Ovary (tissue), 9 donors: ENCODE results near the gene SRL. TPM values are rescaled to one million over a fixed set of nuclear protein-coding genes. Genes with fewer than 3 reads are reported as not detected.
A peak's percentile ranks its signal among the peaks of the same experiment; 100 is the strongest.

Source experiments
- DNase-seq, 5 donors: peaks; one replicate each; pipeline ENCODE4 v3.0.0-alpha.2; 2019 to 2020
- H3K27ac ChIP-seq, 2 donors: fragments of 200-600 bp; one replicate each; pipeline versions ENCODE4 v1.5.1 to v1.8.0; 2019 to 2022
- H3K27me3 ChIP-seq: fragments of 200-600 bp; one replicate; pipeline ENCODE4 v1.8.0; 2022
- H3K36me3 ChIP-seq: fragments of 200-600 bp; sonication (generic); one replicate; pipeline ENCODE4 v1.5.1; 2019
- H3K4me1 ChIP-seq: one replicate; pipeline ENCODE4 v1.8.1; 2013; ENCODE audit warnings: mild to moderate bottlenecking, moderate library complexity; ENCODE audit not compliant: insufficient read depth
- H3K4me3 ChIP-seq: fragments of 200-600 bp; sonication (generic); one replicate; pipeline ENCODE4 v1.5.1; 2017
- H3K9me3 ChIP-seq, 2 donors: fragments of 200-600 bp in 1 of 2; sonication (generic) in 1 of 2; one replicate each; pipeline versions ENCODE4 v1.5.1 to v1.8.1; 2013 to 2019; ENCODE audit warnings: mild to moderate bottlenecking in 1 of 2, moderate library complexity in 1 of 2
- EP300 ChIP-seq: sonication (generic); formaldehyde crosslinking; IDR thresholded peaks from one replicate; pipeline ENCODE4 v1.6.1; 2017; ENCODE audit warnings: antibody characterized with exemption
- POLR2A ChIP-seq: fragments of 450-650 bp; IDR thresholded peaks from one replicate; pipeline ENCODE4 v1.6.1; 2017; ENCODE audit warnings: antibody characterized with exemption, mild to moderate bottlenecking, moderate library complexity
- WGBS, 3 donors: extraction: QIAGEN DNeasy Blood & Tissue Kit in 1 of 3; methylation state at CpG; one replicate each; pipeline versions ENCODE4 v1.1.5 to v1.1.7; 2013 to 2017; 5-methylcytosine and 5-hydroxymethylcytosine counted together
- intact Hi-C, 4 donors: fragments of 100-400 bp; cut with DNase I; formaldehyde crosslinking; loops; one replicate each; pipeline versions ENCODE4 v1.11.0 to v1.15.1; 2022 to 2023
- polyA plus RNA-seq, 2 donors: library from polyadenylated mRNA; stranded (reverse); fragments of 200-250 nt in 1 of 2; fragments of 350-450 nt in 1 of 2; fragmentation: Illumina TruSeq in 1 of 2; extraction: RNeasy Lipid Tissue Mini Kit (QIAGEN cat#74804) in 1 of 2; gene quantifications; one replicate each; pipeline ENCODE4 v1.2.3, GENCODE V29; 2013 to 2014
- total RNA-seq, 7 donors: library from RNA; depleted of rRNA in 2 of 7; stranded (reverse); fragments of >200 nt in 2 of 7; fragmentation: NEBNext Ultra II Directional in 3 of 7; extraction: Animal tissue kit (Norgen Biotek cat#: 25700) in 3 of 7; gene quantifications; one replicate each; pipeline versions ENCODE4 v1.1.0 to v1.2.4, GENCODE V29; 2016 to 2023
- TF ChIP-seq, protein P1 (sequence below), 3 donors: fragments of 450-650 bp in 2 of 3; fragments of 200-600 bp in 1 of 3; IDR thresholded peaks; one replicate each; pipeline versions ENCODE4 v1.5.1 to v1.8.0; 2016 to 2022; ENCODE audit warnings: antibody characterized with exemption in 3 of 3, mild to moderate bottlenecking in 1 of 3
- donor health status: DM: no; HTN: no; CAD: no; lungs with moderate emphysema.
- donor health status: DM: no; HTN: no; CAD: no.
- donor health status: Bipolar disorder and iron deficiency.
- donor health status: DM: yes; HTN: yes; CAD: no.
- donor health status: DM: no; HTN: no; CAD: no.
- donor health status: DM: yes; HTN: yes; CAD: no.

The SRL gene
- total and polyA plus RNA-seq, 9 donors, result under 0.01 to 7.5 (median 1.0) TPM

DNA sequence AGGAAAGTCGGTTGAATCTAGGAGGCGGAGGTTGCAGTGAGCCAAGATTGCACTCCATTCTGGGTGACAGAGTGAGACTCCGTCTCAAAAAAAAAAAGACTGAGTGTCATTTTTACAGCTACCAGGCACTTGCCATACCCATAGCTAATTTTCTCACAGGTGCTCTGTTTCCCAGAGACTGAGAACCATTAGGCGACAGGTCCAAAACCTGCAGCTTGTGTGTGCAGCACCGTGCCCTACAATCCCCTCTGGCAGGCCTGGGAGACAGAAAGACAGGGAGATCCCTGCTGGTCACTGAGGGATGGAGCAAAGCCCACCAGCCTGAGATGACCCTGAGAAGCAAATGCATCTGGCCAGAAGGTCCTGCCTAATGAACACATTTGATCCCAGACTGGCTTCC lies 28.2 kb upstream of the SRL start:
- Histone ChIP-seq H3K9me3 (no peaks in the 10 kb centered on the region), H3K27ac (no peak overlapping the region), H3K4me1 (peaks cover 11% of the 10 kb centered on the region), H3K4me3 (no peak overlapping the region), H3K36me3 (no peaks in the 10 kb centered on the region), H3K27me3 (no peaks in the 10 kb centered on the region)
- intact Hi-C loops, result loop anchor here in 1 of 4 donors (5.0 kb wide), 1 partner anchor 57 kb away; no protein-coding TSS in a partner anchor
- DNase-seq, result no peak
- WGBS, 3 donors, result 87 to 91% (median 88%) methylated on average over 5 of the region's 5 CpGs
- TF ChIP-seq POLR2A, result no peak
- TF ChIP-seq, protein P1, sequence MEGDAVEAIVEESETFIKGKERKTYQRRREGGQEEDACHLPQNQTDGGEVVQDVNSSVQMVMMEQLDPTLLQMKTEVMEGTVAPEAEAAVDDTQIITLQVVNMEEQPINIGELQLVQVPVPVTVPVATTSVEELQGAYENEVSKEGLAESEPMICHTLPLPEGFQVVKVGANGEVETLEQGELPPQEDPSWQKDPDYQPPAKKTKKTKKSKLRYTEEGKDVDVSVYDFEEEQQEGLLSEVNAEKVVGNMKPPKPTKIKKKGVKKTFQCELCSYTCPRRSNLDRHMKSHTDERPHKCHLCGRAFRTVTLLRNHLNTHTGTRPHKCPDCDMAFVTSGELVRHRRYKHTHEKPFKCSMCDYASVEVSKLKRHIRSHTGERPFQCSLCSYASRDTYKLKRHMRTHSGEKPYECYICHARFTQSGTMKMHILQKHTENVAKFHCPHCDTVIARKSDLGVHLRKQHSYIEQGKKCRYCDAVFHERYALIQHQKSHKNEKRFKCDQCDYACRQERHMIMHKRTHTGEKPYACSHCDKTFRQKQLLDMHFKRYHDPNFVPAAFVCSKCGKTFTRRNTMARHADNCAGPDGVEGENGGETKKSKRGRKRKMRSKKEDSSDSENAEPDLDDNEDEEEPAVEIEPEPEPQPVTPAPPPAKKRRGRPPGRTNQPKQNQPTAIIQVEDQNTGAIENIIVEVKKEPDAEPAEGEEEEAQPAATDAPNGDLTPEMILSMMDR (IDR thresholded peaks at IDR 0.05), result no peak
- no peak for TF ChIP-seq EP300

DNA sequence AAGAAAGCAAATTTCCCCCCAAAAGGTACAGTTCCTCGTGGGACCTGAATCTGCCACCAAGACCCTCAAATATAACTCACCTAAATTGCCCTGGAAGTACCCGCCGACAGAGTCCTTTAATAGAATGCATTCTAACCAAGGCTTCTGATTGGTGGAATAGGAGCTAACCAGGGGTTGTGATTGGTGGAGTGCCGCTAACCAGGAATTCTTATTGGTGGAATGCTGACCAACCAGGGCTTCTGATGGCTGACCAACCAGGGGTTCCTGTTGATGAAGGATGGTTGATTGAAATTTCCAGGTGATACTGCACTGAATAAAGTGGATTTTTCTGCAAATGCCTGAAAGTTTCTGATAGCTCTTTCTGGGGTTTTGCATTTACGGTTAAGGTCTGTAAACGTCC lies 24.5 kb upstream of the SRL start:
- no peak overlapping the region for H3K4me3 ChIP-seq
- TF ChIP-seq POLR2A (no peak), EP300 (no peak)
- TF ChIP-seq, protein P1 (IDR thresholded peaks at IDR 0.05), result no peak
- no peaks in the 10 kb centered on the region for H3K27me3 ChIP-seq
- intact Hi-C loops, result loop anchor here in 2 of 4 donors (10.0 kb wide), 1 partner anchor 58 kb away; no protein-coding TSS in a partner anchor
- no peak for DNase-seq
- no peaks in the 10 kb centered on the region for H3K36me3 ChIP-seq
- 86 to 90% (median 89%) methylated on average over 6 of the region's 6 CpGs for WGBS, 3 donors
- peak overlapping the region in 1 of 2 donors; percentile 35 for H3K27ac ChIP-seq
- H3K9me3 ChIP-seq, result no peaks in the 10 kb centered on the region
- H3K4me1 ChIP-seq, result peaks cover 18% of the 10 kb centered on the region

DNA sequence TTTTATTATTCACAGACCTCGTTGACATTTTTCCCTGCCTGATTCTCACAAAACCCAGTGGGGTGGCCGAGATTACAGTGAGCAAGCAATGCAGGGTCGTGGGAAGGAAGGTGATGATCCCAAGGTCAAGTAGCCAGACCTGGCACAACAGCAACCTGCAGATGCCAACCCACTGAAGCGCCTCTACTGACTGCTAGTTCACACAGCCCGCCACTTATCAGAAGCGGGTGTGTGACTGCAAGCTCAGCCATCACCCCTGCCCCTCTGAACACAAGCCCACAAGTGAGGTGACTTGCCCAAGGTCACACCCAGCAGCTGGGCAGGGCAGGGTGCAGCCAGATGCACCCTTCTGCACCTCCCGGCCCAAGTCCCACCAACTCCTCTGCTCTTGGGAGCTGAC lies 23.8 kb upstream of the SRL start:
- Histone ChIP-seq H3K27me3 (no peaks in the 10 kb centered on the region), H3K9me3 (no peaks in the 10 kb centered on the region), H3K4me3 (no peak overlapping the region), H3K4me1 (peaks cover 14% of the 10 kb centered on the region), H3K27ac (peak overlapping the region in 1 of 2 donors; percentile 35), H3K36me3 (no peaks in the 10 kb centered on the region)
- 39 to 65% (median 49%) methylated on average over 7 of the region's 7 CpGs for WGBS, 3 donors
- no peak for DNase-seq
- intact Hi-C loops, result loop anchor here in 2 of 4 donors (10.0 kb wide), 1 partner anchor 59 kb away; no protein-coding TSS in a partner anchor
- TF ChIP-seq EP300, result no peak
- TF ChIP-seq, protein P1 (IDR thresholded peaks at IDR 0.05), result no peak

DNA sequence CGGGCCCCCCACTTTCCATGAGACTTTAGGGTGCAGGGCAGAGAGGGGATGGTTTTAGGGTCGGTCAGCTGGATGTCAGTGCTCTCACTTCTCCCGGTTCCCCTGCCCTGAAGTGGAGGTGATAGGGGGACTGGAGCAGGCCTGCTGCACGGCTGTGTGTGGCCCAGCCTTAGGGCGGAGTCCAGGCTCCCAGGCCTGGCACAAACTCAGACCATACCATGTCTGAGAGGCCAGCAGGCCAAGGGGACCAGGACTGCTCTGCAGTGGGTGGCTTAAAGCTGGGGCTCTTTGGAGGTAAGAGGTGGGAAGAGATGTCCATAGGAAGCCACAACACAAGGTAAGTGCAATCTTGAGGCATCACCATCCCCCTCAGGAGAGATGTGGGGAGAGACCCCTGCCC lies 22.7 kb upstream of the SRL start:
- intact Hi-C loops, result loop anchor here in 2 of 4 donors (10.0 kb wide), 1 partner anchor 60 kb away; no protein-coding TSS in a partner anchor
- DNase-seq, result peak in 3 of 5 donors; percentile 45 to 50 (median 46)
- Histone ChIP-seq H3K9me3 (no peaks in the 10 kb centered on the region), H3K27ac (peak overlapping the region in 1 of 2 donors; percentile 62), H3K36me3 (no peaks in the 10 kb centered on the region), H3K4me1 (peaks cover 10% of the 10 kb centered on the region), H3K27me3 (no peaks in the 10 kb centered on the region), H3K4me3 (no peak overlapping the region)
- WGBS, 3 donors, result 28 to 41% (median 35%) methylated on average over 5 of the region's 5 CpGs
- TF ChIP-seq EP300 (no peak), POLR2A (no peak)

DNA sequence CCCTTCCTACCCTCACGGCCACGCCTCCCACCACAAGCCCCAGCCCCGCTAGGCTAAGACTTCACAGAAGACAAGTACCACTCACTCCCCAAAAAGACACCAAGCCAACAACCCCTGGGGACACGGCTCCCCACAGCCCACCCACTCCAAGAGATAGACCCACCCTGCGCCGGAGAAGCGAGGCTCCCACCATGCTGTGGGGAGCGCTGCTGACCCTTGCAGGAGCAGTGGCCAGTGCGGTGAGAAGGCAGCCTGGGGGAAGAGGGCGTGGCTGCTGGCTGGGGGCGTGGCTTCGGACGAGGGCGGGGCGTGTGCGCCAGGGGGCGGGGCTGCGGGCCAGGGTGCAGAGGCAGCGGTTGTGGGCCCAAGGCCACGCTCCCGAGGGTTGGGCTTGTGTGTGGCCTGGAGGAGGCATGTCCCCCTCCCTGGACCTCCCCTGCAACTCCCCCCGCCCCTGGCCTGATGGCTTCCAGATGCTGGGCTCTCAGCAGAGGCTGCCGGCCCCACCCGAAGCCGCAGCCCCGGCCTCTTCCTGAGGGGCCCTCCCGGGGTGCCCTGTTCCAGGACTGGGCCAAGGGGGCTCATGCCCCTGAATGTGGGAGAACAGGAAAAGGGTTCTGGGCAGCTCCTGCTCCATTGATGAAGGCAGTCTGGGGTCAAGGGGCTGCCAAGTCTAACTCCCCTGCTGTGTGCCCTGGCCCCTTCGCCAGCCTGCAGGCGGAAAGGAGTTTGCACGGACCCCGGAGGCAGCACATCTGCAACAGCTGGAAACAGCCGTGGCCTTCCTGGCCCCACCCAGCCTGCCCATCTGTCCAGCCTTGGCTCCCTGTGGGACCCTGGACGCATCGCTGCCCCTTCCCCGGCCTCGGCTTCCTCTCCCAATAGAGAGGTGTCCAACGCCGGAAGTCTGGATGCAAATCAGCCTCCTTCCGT lies 21.9 kb upstream of the SRL start:
- H3K4me3 ChIP-seq, result no peak overlapping the region
- no peaks in the 10 kb centered on the region for H3K36me3 ChIP-seq
- H3K9me3 ChIP-seq, result no peaks in the 10 kb centered on the region
- TF ChIP-seq EP300, result no peak
- no peak for TF ChIP-seq POLR2A
- TF ChIP-seq, protein P1 (IDR thresholded peaks at IDR 0.05), result no peak
- 9 to 27% (median 14%) methylated on average over 21 to 39 of the region's 39 CpGs for WGBS, 3 donors
- peaks cover 10% of the 10 kb centered on the region for H3K4me1 ChIP-seq
- H3K27me3 ChIP-seq, result no peaks in the 10 kb centered on the region
- intact Hi-C loops, result loop anchor here in 2 of 4 donors (10.0 kb wide), 1 partner anchor 61 kb away; no protein-coding TSS in a partner anchor
- DNase-seq, result peak; percentile 95 to 98 (median 97)
- peak overlapping the region in 1 of 2 donors; percentile 62 for H3K27ac ChIP-seq
